ENCODE measurements around the gene GRK4. TPM values are rescaled to one million over a fixed set of nuclear protein-coding genes. Genes with fewer than 3 reads are reported as not detected.
"Not testable (repeated sequence)": the region's sequence is repeated elsewhere in the genome, so short reads cannot be mapped to it uniquely, and the experiment has no call there.

The GRK4 gene
- total RNA-seq, 1 donor from 2014 or later: 1.9 TPM

- intact Hi-C loops (cut with DNase I): no loop called here
- no peaks in the 10 kb centered on the region for H3K36me3 ChIP-seq
- no peaks in the 10 kb centered on the region for H3K9me3 ChIP-seq
- no peak for TF ChIP-seq CTCF (IDR thresholded peaks at IDR 0.05)
- H3K27me3 ChIP-seq: no peaks in the 10 kb centered on the region
- H3K27ac ChIP-seq: no peak overlapping the region
- no peaks in the 10 kb centered on the region for H3K4me1 ChIP-seq
- DNase-seq (ENCODE audit: low spot score in 2 of 2): no peak
- no peak overlapping the region for H3K4me3 ChIP-seq
Measured at GRCh38 chr4:2982012-2982411, 18.6 kb downstream of the GRK4 start.

GRCh38 chr4:2983715-2984114 is 20.3 kb downstream of the GRK4 start:
- H3K9me3 ChIP-seq; H3K4me1 ChIP-seq; H3K27me3 ChIP-seq; intact Hi-C loops (cut with DNase I); DNase-seq (ENCODE audit: low spot score in 2 of 2); H3K4me3 ChIP-seq; H3K36me3 ChIP-seq; H3K27ac ChIP-seq: not testable (repeated sequence)

- Histone ChIP-seq H3K27ac (no peak overlapping the region), H3K9me3 (no peaks in the 10 kb centered on the region), H3K27me3 (no peaks in the 10 kb centered on the region), H3K4me1 (no peaks in the 10 kb centered on the region), H3K36me3 (no peaks in the 10 kb centered on the region), H3K4me3 (no peak overlapping the region)
- TF ChIP-seq CTCF (IDR thresholded peaks at IDR 0.05): no peak
- intact Hi-C loops (cut with DNase I): no loop called here
- no peak for DNase-seq (ENCODE audit: low spot score in 2 of 2)
Measured at GRCh38 chr4:2991243-2991642, 27.9 kb downstream of the GRK4 start.

- Histone ChIP-seq H3K36me3 (no peaks in the 10 kb centered on the region), H3K27me3 (no peaks in the 10 kb centered on the region), H3K4me1 (no peaks in the 10 kb centered on the region), H3K27ac (no peak overlapping the region), H3K4me3 (no peak overlapping the region), H3K9me3 (no peaks in the 10 kb centered on the region)
- no peak for DNase-seq (ENCODE audit: low spot score in 2 of 2)
- intact Hi-C loops (cut with DNase I): no loop called here
- no peak for TF ChIP-seq CTCF (IDR thresholded peaks at IDR 0.05)
Measured at GRCh38 chr4:2994917-2995316, 31.5 kb downstream of the GRK4 start.

GRCh38 chr4:2995546-2996265 is 32.3 kb downstream of the GRK4 start:
- no peaks in the 10 kb centered on the region for H3K27me3 ChIP-seq

DNA sequence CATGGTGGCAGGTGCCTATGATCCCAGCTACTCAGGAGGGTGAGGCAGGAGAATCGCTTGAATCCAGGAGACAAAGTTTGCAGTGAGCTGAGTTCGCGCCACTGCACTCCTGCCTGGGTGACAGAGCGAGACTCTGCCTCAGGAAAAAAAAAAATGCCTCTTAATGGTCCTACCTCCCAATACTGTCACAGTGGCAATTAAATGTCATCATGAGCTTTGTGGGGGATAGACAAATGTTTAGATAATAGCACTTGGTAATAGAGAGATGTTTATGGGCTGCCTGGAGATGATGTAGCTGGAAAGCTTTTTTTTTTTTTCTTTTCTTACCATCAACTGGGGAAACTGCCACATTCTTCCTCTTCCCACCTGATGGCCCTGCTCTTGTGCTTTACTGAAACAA is 33.0 kb downstream of the GRK4 start:
- Histone ChIP-seq H3K4me1 (no peaks in the 10 kb centered on the region), H3K9me3 (no peaks in the 10 kb centered on the region), H3K27ac (no peak overlapping the region), H3K4me3 (no peak overlapping the region), H3K27me3 (no peaks in the 10 kb centered on the region), H3K36me3 (no peaks in the 10 kb centered on the region)
- TF ChIP-seq CTCF (IDR thresholded peaks at IDR 0.05): no peak
- intact Hi-C loops (cut with DNase I): no loop called here
- no peak for DNase-seq (ENCODE audit: low spot score in 2 of 2)

More at GRCh38 chr4:2995546-2996265, 32.3 kb downstream of the GRK4 start:
- Histone ChIP-seq H3K36me3 (no peaks in the 10 kb centered on the region), H3K27ac (no peak overlapping the region), H3K4me1 (no peaks in the 10 kb centered on the region), H3K9me3 (no peaks in the 10 kb centered on the region), H3K4me3 (no peak overlapping the region)
- no peak for TF ChIP-seq CTCF (IDR thresholded peaks at IDR 0.05)
- intact Hi-C loops (cut with DNase I): no loop called here
- DNase-seq (ENCODE audit: low spot score in 2 of 2): no peak
